ENCODE results near the gene SGMS1.

DNA sequence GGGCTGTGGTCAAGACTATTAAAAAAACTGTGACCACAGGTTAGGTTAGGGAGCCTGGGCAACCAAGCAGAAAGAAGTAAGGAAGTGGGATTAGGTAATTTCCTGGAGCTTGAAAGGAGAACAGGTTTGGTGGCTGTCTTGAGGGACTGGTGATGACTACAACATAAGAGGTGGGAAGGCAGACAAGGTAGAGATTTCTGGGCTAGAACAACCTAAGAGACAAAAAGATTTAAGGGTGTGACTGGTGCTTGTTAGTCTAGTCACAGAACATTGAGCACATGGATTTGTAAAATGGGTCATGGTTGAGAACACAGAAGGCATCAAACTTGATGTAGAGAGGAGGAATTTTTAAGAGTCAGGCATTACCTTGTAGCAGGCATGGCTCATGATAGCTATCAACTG is 248.7 kb downstream of the SGMS1 start:
- TF ChIP-seq, protein P1, sequence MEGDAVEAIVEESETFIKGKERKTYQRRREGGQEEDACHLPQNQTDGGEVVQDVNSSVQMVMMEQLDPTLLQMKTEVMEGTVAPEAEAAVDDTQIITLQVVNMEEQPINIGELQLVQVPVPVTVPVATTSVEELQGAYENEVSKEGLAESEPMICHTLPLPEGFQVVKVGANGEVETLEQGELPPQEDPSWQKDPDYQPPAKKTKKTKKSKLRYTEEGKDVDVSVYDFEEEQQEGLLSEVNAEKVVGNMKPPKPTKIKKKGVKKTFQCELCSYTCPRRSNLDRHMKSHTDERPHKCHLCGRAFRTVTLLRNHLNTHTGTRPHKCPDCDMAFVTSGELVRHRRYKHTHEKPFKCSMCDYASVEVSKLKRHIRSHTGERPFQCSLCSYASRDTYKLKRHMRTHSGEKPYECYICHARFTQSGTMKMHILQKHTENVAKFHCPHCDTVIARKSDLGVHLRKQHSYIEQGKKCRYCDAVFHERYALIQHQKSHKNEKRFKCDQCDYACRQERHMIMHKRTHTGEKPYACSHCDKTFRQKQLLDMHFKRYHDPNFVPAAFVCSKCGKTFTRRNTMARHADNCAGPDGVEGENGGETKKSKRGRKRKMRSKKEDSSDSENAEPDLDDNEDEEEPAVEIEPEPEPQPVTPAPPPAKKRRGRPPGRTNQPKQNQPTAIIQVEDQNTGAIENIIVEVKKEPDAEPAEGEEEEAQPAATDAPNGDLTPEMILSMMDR (IDR thresholded peaks at IDR 0.05; ENCODE audit: low read depth, low read length, poor library complexity, severe bottlenecking): no peak
- TF ChIP-seq EZH2phosphoT487 (IDR thresholded peaks at IDR 0.05; ENCODE audit: borderline replicate concordance, low read length): no peak

All from DOHH2 (cell line).